Naive thymus-derived CD8-positive, alpha-beta T cell (primary cell): Measurements from ENCODE around the gene ERC2. TPM values are rescaled to one million over a fixed set of nuclear protein-coding genes. Genes with fewer than 3 reads are reported as not detected.

ENCODE experiments used
- ATAC-seq, 2 donors: fragments of 150-1000 bp; cut with Tn5 transposase in 1 of 2; sonication (Bioruptor Pico), chemical (Tn5 transposase) in 1 of 2; 1 replicate in 1 of 2; 2 replicates in 1 of 2; pipeline ENCODE4 v1.10.0; 2021; ENCODE audit warnings: mild to moderate bottlenecking in 2 of 2, moderate library complexity in 2 of 2
- POLR2A ChIA-PET: fragments of 350-600 bp; sonication (Branson Sonifier 250); formaldehyde crosslinking; loops from one replicate; lab custom pipeline; 2021; ENCODE audit warnings: antibody characterized with exemption; lab: Charles Lee
- DNase-seq, 10 donors: peaks; one replicate each; pipeline versions ENCODE4 v3.0.0 to v3.0.0-alpha.2; 2020 to 2022
- H3K27ac Mint-ChIP-seq, 10 donors: one replicate each; pipeline ENCODE4 v1.8.0; 2020 to 2022; ENCODE audit warnings: mild to moderate bottlenecking in 10 of 10, mixed read lengths in 10 of 10, moderate library complexity in 4 of 10, inconsistent platforms in 1 of 10
- H3K27me3 Mint-ChIP-seq, 5 donors: one replicate each; pipeline ENCODE4 v1.8.0; 2021 to 2022; ENCODE audit warnings: mixed read lengths in 5 of 5
- H3K36me3 Mint-ChIP-seq, 3 donors: one replicate each; pipeline ENCODE4 v1.8.0; 2020 to 2022; ENCODE audit warnings: mixed read lengths in 3 of 3, mild to moderate bottlenecking in 2 of 3, inconsistent platforms in 1 of 3
- H3K4me1 Mint-ChIP-seq, 4 donors: one replicate each; pipeline ENCODE4 v1.8.0; 2021 to 2022; ENCODE audit warnings: mixed read lengths in 4 of 4
- H3K4me3 Mint-ChIP-seq, 10 donors: one replicate each; pipeline ENCODE4 v1.8.0; 2020 to 2022; ENCODE audit warnings: mild to moderate bottlenecking in 10 of 10, mixed read lengths in 10 of 10, moderate library complexity in 6 of 10, inconsistent platforms in 1 of 10
- H3K9me3 Mint-ChIP-seq, 9 donors: one replicate each; pipeline ENCODE4 v1.8.0; 2020 to 2022; ENCODE audit warnings: mixed read lengths in 9 of 9, mild to moderate bottlenecking in 3 of 9, inconsistent platforms in 1 of 9, moderate library complexity in 1 of 9
- polyA plus RNA-seq, 3 donors: library from polyadenylated mRNA; unstranded; fragments of 300-500 nt; fragmentation: Illumina TruSeq; gene quantifications; one replicate each; pipeline ENCODE4 v1.2.3, GENCODE V29; 2021
- total RNA-seq, 8 experiments: library from RNA in 2 of 8; stranded (reverse) in 2 of 8; gene quantifications; one replicate each; pipeline ENCODE4 v1.2.3 and lab custom pipeline; 2021 to 2026

ERC2 gene
- total and polyA plus RNA-seq, 5 experiments from 2014 or later, result 0.05 to 0.29 TPM; not detected in 3

DNA sequence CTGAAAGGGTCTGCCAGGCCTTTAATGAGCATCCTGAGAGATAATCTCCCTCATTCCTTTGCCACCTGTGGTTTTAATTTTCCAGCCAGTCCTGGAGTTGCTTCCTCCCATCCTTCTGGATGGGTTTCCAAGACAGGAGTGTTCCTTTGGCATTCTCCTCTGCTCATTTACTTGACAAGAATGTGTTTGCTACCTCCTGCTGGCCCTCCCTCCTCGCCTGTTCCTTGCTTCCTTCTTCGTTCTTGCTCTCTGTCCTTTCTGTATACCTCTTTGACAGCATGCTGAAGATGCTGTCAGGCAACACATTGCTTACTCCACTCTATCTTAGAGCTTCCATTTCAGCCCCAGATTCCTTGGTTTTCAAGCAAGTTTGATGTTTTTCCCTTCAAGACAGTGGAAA is 46.0 kb downstream of the ERC2 start:
- no peaks in the 10 kb centered on the region for H3K4me1 Mint-ChIP-seq
- POLR2A ChIA-PET, result no interaction called here
- H3K4me3 Mint-ChIP-seq, result no peak overlapping the region
- no peak for ATAC-seq
- peaks cover 10 to 37% (median 17%) of the 10 kb centered on the region in 5 donors for H3K27me3 Mint-ChIP-seq
- no peaks in the 10 kb centered on the region for H3K36me3 Mint-ChIP-seq
- H3K9me3 Mint-ChIP-seq, result peaks cover 0 to 2% (median 0%) of the 10 kb centered on the region in 9 donors
- DNase-seq, result no peak
- H3K27ac Mint-ChIP-seq, result no peak overlapping the region

DNA sequence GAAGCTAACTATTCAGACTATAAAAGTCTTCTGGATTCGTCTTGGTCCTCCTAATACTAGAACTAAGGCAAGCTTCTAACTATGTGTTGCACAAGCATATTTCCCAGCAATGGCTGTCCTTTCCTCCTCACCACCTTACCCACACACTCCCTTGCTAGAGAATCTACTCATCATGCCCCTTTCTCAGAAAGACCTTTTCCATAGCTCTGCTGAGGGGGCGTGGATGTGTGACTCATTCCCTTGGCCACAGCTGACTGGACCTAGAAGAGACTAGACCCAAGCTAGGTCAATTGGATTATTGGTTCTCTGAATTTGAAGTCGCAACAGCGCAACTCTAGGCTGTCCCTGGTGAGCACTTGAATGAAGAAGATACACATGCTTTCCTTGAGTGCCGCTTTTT is 47.1 kb downstream of the ERC2 start:
- DNase-seq (no peak), ATAC-seq (no peak)
- no peak overlapping the region for H3K27ac Mint-ChIP-seq
- H3K4me3 Mint-ChIP-seq, result no peak overlapping the region
- H3K36me3 Mint-ChIP-seq, result no peaks in the 10 kb centered on the region
- POLR2A ChIA-PET, result no interaction called here
- no peaks in the 10 kb centered on the region for H3K4me1 Mint-ChIP-seq
- peaks cover 9 to 31% (median 11%) of the 10 kb centered on the region in 5 donors for H3K27me3 Mint-ChIP-seq
- peaks cover 0 to 2% (median 0%) of the 10 kb centered on the region in 9 donors for H3K9me3 Mint-ChIP-seq

DNA sequence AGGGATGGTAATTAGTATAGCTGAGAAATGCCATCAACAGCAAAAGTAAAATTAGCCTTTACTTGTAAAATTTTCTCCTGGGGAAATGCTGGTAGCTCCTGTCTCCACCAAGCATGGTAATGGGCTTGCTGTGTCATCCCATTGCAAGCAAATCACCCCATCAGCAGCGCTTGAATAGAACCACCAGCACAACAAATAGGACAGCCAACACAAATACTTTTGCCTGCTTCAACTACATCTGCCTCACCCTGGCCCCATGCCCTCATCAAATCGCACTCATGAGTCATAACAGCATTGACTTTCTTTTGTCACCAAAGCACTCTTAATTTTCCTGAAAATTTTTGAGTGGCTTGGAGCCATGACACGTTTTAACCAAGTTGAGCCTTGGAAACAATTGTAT is 52.6 kb downstream of the ERC2 start:
- no peak overlapping the region for H3K4me3 Mint-ChIP-seq
- H3K4me1 Mint-ChIP-seq, result no peaks in the 10 kb centered on the region
- H3K27ac Mint-ChIP-seq, result no peak overlapping the region
- peaks cover 1 to 30% (median 10%) of the 10 kb centered on the region in 5 donors for H3K27me3 Mint-ChIP-seq
- peaks cover 0 to 2% (median 0%) of the 10 kb centered on the region in 9 donors for H3K9me3 Mint-ChIP-seq
- POLR2A ChIA-PET, result no interaction called here
- DNase-seq (no peak), ATAC-seq (no peak)
- H3K36me3 Mint-ChIP-seq, result no peaks in the 10 kb centered on the region

DNA sequence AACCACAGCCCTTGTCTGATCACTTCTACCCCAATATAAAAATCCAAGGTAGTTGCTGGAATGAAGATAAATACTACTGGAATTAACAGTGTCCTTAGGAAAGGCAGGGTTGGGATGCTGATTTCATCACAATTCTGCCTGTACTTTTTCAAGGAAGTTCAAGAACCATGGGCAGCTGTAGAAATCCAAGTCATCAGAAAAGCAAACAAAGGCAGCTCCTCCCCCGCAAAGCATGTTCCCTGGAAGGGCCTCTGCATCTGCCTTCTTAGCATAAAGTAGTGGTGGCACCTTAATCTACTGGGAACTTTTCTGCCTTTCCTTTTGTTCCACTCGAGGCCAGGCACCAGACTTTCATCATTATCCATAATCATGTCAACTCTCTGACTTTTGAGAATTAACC is 54.4 kb downstream of the ERC2 start:
- H3K9me3 Mint-ChIP-seq, result peaks cover 0 to 2% (median 0%) of the 10 kb centered on the region in 9 donors
- no peak overlapping the region for H3K4me3 Mint-ChIP-seq
- no peaks in the 10 kb centered on the region for H3K36me3 Mint-ChIP-seq
- DNase-seq (no peak), ATAC-seq (no peak)
- H3K4me1 Mint-ChIP-seq, result no peaks in the 10 kb centered on the region
- no peak overlapping the region for H3K27ac Mint-ChIP-seq
- POLR2A ChIA-PET, result no interaction called here
- peaks cover 2 to 34% (median 10%) of the 10 kb centered on the region in 5 donors for H3K27me3 Mint-ChIP-seq

DNA sequence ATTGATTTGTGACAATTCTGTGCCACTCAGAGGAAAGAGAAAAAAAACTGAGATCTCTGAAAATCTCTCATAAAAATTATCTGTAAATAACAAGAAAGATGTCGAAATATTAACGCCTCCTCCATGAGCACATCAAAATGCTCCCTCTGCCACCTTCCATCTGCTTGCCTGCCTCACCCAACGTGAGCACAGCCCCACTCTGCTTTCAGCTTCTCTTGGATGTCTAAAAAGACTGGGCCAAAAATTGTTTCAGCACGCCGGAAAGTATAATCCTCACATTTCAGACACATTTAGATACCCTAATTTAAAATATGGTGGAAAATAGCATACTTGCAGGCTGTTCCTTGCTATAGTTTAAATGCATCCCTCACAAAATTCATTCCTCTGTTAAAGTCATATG is 57.1 kb downstream of the ERC2 start:
- Mint-ChIP-seq H3K9me3 (peaks cover 0 to 2% (median 0%) of the 10 kb centered on the region in 9 donors), H3K27me3 (peaks cover 3 to 55% (median 11%) of the 10 kb centered on the region in 5 donors), H3K4me1 (no peaks in the 10 kb centered on the region), H3K36me3 (no peaks in the 10 kb centered on the region), H3K4me3 (no peak overlapping the region), H3K27ac (no peak overlapping the region)
- DNase-seq, result no peak
- ATAC-seq, result no peak
- POLR2A ChIA-PET, result no interaction called here

DNA sequence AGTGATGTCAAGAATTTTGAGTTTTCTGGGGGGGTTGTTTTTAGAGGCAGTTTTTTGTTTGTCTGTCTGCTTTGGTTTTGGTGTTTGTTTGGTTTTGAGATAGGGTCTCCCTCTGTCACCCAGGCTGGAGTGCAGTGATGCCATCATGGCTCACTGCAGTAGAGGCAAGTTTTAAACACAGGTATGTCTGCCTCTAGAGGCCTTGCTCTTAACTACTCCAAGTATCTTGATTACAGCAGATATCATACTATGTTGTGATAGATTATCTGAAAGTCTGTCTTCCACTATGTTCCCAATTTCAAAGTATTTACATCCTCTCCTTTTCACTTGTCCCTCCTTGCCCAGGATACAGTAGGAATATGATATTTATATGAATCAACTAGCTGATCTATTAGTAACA is 57.7 kb downstream of the ERC2 start:
- Mint-ChIP-seq H3K27ac (no peak overlapping the region), H3K36me3 (no peaks in the 10 kb centered on the region), H3K4me3 (no peak overlapping the region), H3K4me1 (no peaks in the 10 kb centered on the region), H3K27me3 (peaks cover 1 to 55% (median 13%) of the 10 kb centered on the region in 5 donors), H3K9me3 (peaks cover 0 to 2% (median 0%) of the 10 kb centered on the region in 9 donors)
- DNase-seq (no peak), ATAC-seq (no peak)
- POLR2A ChIA-PET, result no interaction called here

DNA sequence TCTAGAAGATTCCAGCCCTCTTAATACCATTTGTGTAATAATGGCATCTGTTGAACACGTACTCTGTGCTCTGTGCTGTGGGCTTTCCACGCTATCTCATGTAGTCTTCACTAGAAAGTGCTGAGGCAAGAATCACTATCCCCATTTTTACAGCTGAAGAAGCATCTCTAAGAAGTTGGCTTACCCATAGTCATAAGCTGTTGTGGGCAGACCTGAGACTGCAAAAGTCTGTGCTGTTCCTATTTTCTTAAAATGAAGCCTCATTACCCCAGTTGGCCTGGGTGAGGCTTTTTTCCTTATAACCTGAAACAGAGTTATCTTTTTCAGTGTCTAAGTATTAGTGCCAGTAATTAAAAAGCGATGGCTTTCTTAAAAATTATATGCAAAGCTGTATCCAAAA is 58.5 kb downstream of the ERC2 start:
- H3K4me1 Mint-ChIP-seq, result no peaks in the 10 kb centered on the region
- no peak for DNase-seq
- no peak overlapping the region for H3K4me3 Mint-ChIP-seq
- no peak overlapping the region for H3K27ac Mint-ChIP-seq
- no peaks in the 10 kb centered on the region for H3K36me3 Mint-ChIP-seq
- H3K9me3 Mint-ChIP-seq, result peaks cover 0 to 2% (median 0%) of the 10 kb centered on the region in 9 donors
- POLR2A ChIA-PET, result no interaction called here
- no peak for ATAC-seq
- peaks cover 3 to 60% (median 13%) of the 10 kb centered on the region in 5 donors for H3K27me3 Mint-ChIP-seq

DNA sequence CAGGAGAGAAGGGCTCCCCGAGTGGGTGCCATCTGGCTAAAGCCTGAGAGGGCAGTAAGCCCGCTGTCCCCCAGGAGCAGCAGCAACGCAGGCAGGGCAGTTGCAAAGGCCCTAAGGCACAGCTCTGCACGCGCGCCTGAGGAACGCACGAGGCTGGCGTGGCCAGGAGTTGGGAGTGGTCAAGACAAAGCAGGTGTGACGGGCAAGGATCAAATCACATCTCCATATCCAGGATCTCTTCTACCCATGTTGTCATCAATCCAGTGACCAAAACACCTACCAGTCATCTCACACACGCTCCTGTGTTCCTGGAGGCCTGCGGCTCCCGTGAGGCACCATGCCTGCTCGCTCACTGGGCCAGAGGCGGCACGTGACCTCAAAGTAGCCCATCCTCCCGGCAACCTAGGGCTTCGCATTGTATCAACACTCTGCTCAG is 59.5 kb downstream of the ERC2 start:
- ATAC-seq, result no peak
- no peak for DNase-seq
- Mint-ChIP-seq H3K27ac (no peak overlapping the region), H3K4me3 (no peak overlapping the region), H3K36me3 (no peaks in the 10 kb centered on the region), H3K9me3 (peaks cover 0 to 2% (median 0%) of the 10 kb centered on the region in 9 donors), H3K27me3 (peaks cover 4 to 65% (median 13%) of the 10 kb centered on the region in 5 donors), H3K4me1 (no peaks in the 10 kb centered on the region)
- POLR2A ChIA-PET, result no interaction called here

DNA sequence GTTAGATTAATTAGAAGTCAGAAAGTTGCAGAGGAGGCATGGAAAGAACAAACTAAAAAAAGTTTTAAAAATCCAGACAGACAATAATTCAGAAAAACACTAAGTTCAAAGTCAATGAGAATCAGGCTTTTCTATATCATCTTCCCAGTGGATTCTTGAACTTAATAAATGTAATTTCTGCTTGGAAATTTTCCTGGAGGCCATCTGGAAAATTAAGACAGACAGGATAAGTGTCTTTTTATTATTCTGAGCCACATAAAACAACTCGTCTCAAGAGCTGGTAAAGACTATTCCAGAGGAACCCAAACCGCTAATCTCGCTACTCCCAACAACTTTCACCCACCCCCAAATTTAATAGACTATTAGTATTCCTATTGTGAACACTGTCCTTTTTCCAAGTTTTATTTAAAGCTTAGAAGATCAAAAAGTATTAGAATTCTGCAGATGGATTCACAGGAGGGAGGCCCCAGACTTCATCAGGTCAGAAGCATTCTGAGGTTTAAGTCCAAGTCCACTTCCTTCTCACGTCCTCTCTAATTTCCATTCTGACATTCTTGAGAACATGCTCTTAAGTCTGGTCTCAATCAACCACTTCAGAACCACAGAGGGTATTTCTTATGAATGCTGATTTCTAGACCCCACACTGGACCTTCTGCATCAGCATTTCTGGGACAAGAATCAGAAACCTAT is 61.3 kb downstream of the ERC2 start:
- ATAC-seq, result no peak
- H3K36me3 Mint-ChIP-seq, result no peaks in the 10 kb centered on the region

DNA sequence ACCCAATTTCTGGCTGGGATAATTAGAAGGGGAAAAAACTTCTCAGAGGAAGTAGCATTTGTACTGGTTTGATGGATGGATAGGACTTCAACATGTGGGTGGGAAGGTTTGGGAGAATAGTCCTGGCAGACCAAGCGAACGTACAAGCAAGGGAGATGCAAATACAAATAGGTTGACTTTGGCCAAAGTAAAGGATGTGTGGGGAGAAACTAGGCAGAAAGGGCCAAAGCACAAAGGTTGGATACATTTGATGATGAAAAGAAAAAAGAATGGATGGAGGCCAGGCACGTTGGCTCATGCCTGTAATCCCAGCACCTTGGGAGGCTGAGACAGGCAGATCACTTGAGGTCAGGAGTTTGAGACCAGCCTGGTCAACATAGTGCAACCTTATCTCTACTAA is 63.4 kb downstream of the ERC2 start:
- DNase-seq, result no peak
- H3K36me3 Mint-ChIP-seq, result no peaks in the 10 kb centered on the region
- no peak overlapping the region for H3K27ac Mint-ChIP-seq
- ATAC-seq, result no peak
- no peak overlapping the region for H3K4me3 Mint-ChIP-seq
- H3K27me3 Mint-ChIP-seq, result peaks cover 8 to 46% (median 20%) of the 10 kb centered on the region in 5 donors
- POLR2A ChIA-PET, result no interaction called here
- no peaks in the 10 kb centered on the region for H3K4me1 Mint-ChIP-seq
- H3K9me3 Mint-ChIP-seq, result peaks cover 0 to 14% (median 2%) of the 10 kb centered on the region in 9 donors

More for the DNA sequence above, 61.3 kb downstream of the ERC2 start:
- Mint-ChIP-seq H3K9me3 (peaks cover 0 to 8% (median 0%) of the 10 kb centered on the region in 9 donors), H3K4me3 (no peak overlapping the region), H3K27me3 (peaks cover 7 to 56% (median 20%) of the 10 kb centered on the region in 5 donors), H3K27ac (no peak overlapping the region), H3K4me1 (no peaks in the 10 kb centered on the region)
- POLR2A ChIA-PET, result no interaction called here
- DNase-seq, result no peak

DNA sequence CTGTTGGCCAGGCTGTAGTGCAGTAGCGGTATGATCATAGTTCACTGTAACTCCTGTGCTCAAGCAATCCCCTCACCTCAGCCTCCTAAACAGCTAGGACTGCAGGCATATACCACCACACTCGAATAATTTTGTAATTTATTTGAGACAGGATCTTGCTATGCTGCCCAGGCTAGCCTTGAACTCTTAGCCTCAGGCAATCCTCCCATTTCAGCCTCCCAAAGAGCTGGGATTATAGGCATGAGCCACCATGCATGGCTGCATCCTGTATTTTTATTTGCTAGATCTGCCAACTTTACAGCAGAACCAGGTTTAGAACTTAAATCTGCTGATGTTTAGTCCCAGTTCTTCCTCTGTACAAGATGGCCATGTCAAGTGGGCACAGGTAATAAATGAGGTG is 69.6 kb downstream of the ERC2 start:
- Mint-ChIP-seq H3K4me3 (no peak overlapping the region), H3K9me3 (peaks cover 0 to 14% (median 4%) of the 10 kb centered on the region in 9 donors), H3K4me1 (no peaks in the 10 kb centered on the region), H3K27me3 (peaks cover 14 to 29% (median 17%) of the 10 kb centered on the region in 5 donors), H3K36me3 (no peaks in the 10 kb centered on the region), H3K27ac (no peak overlapping the region)
- ATAC-seq (no peak), DNase-seq (no peak)
- POLR2A ChIA-PET, result no interaction called here

DNA sequence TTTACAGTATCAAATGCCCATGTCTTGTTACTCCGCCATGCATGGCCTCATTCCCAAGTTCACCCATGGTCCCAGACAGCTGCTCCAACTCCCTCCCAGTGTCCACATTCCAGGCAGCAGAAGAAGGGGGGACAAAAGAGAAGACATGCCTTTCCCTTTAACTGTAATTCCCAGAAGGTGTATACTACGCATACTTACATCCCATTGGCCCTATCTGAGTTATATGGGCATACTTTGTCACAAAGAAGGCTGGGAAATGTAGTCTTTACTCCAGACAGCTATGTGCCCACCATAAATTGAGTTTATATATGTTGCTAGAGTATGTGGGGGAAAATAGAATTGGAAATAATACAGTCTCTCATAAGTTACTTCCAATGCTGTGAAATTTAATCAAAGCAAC is 70.5 kb downstream of the ERC2 start:
- Mint-ChIP-seq H3K36me3 (no peaks in the 10 kb centered on the region), H3K27me3 (peaks cover 14 to 30% (median 21%) of the 10 kb centered on the region in 5 donors), H3K4me1 (no peaks in the 10 kb centered on the region), H3K4me3 (no peak overlapping the region), H3K27ac (no peak overlapping the region), H3K9me3 (peaks cover 0 to 14% (median 4%) of the 10 kb centered on the region in 9 donors)
- DNase-seq, result no peak
- POLR2A ChIA-PET, result no interaction called here
- ATAC-seq, result no peak

DNA sequence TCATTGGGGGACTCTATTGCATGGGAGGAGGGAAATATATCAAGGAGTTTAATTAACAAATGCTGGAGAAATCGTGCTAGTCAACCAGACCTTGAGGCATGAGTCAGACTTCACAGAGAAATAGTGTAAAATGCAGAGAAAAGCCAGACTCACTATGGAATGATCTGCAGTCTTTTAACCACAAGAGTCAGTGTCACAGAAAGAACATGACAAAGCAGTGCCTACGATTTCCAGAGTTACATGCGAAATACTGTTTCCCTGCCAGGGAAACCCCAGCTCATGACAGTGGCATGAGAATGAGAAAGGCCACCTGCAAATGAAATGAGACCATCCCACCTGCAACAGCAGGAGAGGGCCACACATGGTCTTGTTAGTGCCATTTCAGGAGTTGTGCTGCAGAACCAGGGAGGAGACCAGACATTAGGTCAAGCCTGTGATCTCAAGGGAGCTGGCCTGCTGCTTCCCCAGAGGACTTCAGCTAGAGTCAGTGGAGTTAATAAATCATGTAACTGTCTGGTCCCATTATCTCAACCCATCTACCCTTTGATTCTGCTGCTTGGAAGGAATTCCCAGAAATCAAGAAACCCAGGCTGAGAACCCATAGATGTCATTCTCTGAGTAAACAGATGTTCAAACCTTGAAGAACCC is 79.0 kb downstream of the ERC2 start:
- no peak overlapping the region for H3K27ac Mint-ChIP-seq
- H3K4me1 Mint-ChIP-seq, result no peaks in the 10 kb centered on the region
- peaks cover 0 to 2% (median 0%) of the 10 kb centered on the region in 9 donors for H3K9me3 Mint-ChIP-seq
- no peaks in the 10 kb centered on the region for H3K36me3 Mint-ChIP-seq
- no peak overlapping the region for H3K4me3 Mint-ChIP-seq
- POLR2A ChIA-PET, result no interaction called here
- peaks cover 9 to 43% (median 13%) of the 10 kb centered on the region in 5 donors for H3K27me3 Mint-ChIP-seq
- no peak for ATAC-seq
- DNase-seq, result no peak
